ENCODE measurements around the gene DDX39A.
"Not testable (repeated sequence)": the region's sequence is repeated elsewhere in the genome, so short reads cannot be mapped to it uniquely, and the experiment has no call there.

The DDX39A gene

GRCh38 chr19:14407605-14408484 lies 11.3 kb downstream of the DDX39A start:
- no peak for DNase-seq

- DNase-seq, result no peak
These were observed 12.3 kb downstream of the DDX39A start for GRCh38 chr19:14406645-14407401.

- peak; percentile 12 for DNase-seq
These were observed 13.1 kb downstream of the DDX39A start for GRCh38 chr19:14405758-14406644.

- DNase-seq, result no peak
These were observed 13.8 kb downstream of the DDX39A start for GRCh38 chr19:14405380-14405757.

DNA sequence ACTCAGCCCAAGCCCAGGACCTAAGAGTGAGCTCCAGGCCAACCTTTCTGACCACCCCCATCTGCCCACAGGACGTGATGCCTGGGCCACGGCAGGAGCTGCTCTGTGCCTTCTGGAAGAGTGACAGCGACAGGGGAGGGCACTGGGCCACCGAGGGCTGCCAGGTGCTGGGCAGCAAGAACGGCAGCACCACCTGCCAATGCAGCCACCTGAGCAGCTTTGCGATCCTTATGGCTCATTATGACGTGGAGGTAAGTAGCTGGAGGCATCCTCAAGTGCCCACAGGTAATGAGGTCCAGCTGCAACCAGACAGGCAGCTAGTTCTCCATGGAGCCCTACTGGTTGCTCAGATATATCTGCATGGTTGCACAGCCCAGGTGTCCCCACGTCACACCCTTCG lies 14.8 kb downstream of the DDX39A start:
- DNase-seq, result no peak

- DNase-seq, result not testable (repeated sequence)
These were observed 15.8 kb downstream of the DDX39A start for GRCh38 chr19:14403145-14403930.

- no peak for DNase-seq
These were observed 16.6 kb downstream of the DDX39A start for GRCh38 chr19:14402332-14403144.

DNA sequence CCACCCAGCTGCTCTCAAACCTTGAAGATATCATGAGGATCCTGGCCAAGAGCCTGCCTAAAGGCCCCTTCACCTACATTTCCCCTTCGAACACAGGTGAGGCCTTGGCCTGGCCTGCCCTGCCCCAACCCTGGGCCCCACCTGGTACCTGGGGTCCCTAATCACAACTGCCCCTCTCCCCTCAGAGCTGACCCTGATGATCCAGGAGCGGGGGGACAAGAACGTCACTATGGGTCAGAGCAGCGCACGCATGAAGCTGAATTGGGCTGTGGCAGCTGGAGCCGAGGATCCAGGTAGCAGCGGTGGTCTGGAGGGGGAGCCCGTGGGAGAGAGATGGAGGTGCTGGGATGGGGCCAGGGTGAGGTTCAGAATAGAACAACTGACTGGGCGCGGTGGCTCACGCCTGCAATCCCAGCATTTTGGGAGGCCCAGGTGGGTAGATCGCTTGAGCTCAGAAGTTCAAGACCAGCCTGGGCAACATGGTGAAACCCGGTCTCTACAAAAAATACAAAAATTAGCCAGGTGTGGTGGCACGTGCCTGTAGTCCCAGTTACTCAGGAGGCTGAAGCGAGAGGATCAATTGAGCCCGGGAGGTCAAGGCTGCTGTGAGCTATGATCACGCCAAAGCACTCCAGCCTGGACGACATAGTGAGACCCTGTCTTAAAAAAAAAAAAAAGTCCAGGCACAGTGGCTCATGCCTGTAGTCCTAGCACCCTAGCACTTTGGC lies 17.5 kb downstream of the DDX39A start:
- DNase-seq, result no peak

- DNase-seq, result no peak
These were observed 18.1 kb downstream of the DDX39A start for GRCh38 chr19:14400951-14401431.

GRCh38 chr19:14397168-14397567 lies 22.0 kb downstream of the DDX39A start:
- DNase-seq, result not testable (repeated sequence)

DNA sequence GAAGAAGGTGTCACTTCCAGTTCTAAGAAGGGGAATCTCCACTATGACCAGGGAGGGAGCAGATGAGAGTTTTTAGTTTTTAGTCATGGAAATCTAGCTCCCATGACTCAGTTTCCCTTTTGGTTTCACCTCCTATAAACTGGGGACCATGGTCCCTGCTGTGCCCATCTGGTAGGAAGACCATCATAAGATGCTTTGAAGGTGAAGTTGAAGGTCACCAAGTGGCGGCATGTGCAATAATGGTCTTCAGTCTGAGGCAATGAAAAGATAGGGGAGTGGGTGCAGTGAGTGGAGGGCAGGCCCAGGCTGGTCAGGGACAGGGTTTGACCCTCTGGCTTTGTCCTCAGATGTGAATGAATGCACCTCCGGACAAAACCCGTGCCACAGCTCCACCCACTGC lies 22.4 kb downstream of the DDX39A start:
- DNase-seq, result not testable (repeated sequence)

DNA sequence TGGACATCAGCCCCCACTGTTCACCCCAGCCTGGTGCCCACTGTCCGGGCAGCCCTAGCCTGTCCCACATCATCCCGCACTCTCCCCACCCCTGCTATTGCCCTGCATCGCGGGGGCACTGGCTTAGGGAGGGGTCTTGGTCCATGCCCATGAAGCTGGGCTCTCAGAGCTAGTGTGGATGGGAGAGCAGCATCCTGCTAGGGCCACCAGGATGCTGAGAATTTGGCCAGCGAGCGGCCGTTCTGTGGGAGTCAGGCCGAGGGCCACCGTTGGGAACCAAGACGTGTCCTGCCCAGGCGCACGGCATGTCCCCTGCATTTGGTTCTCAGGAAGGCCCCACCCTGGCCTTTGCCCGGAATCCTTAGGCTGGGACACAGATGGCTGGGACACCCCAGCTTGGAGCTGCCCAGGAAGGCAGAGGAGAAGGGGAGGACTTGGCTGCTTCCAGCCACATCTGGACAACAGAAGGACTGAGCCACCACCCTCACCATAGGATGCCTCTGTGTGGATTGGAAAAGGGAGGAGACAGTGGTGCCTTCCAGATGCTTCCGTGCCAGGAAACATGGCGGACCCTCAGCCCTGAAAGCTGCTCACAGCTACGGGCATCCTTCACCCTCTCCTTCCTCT lies 23.3 kb downstream of the DDX39A start:
- no peak for DNase-seq

DNA sequence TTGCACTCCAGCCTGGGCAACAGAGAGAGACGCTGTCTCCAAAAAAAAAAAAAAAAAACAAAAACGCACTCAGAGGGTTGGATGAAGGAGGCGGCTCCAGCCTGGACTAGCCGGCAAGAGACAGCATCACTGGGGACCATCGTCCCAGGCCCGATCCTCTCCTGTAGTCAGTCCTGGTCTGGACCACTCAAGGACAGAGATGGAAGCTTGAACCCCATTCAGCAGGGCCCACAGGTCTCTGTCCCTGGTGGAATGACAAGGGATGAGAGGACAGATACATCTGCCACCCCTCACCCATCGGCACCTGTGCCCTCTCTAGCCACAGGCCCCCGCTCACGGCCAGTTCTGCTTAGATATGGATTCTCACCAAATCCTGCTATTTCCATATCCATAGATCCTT lies 23.9 kb downstream of the DDX39A start:
- no peak for DNase-seq

- DNase-seq, result no peak
These were observed 25.0 kb downstream of the DDX39A start for GRCh38 chr19:14394167-14394566.

DNA sequence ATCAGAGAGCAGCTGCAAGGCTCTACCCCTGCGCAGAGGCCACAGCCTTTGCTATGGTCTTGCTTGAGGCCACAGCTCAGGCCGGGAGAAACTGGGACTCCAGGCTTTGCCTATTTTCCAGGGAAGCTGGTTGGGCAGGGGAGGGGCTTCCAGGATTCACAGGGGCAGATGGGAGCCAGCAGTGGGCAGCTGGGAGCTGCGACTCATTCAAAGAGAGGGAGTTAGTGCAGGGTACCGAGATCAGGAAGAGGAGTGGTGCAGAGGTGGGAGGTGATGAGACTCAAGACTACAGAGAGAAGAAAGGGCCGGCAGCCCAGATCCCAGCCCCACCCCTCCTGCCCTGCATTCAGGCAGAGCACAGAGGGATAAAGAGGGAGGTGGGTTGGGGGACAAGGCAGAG lies 25.8 kb downstream of the DDX39A start:
- no peak for DNase-seq

- no peak for DNase-seq
These were observed 27.9 kb downstream of the DDX39A start for GRCh38 chr19:14391156-14391821.

DNA sequence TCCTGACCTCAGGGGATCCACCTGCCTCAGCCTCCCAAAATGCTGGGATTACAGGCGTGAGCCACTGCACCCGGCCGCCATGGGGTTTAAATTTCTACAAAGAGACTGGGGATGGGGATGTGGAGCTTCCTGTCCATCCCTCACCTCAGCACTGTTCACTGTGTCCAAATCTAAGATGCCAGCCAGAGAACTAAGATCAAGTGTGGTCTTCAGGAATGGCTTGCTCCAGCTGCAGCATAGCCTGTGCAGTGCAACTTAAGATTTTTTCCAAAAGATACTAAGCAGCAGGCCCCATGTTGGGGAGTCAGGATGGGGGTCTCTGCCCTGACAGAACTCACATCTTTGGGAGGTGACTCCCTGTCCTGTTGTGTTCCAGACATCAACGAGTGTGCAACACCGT lies 28.6 kb downstream of the DDX39A start:
- DNase-seq, result no peak

DNA sequence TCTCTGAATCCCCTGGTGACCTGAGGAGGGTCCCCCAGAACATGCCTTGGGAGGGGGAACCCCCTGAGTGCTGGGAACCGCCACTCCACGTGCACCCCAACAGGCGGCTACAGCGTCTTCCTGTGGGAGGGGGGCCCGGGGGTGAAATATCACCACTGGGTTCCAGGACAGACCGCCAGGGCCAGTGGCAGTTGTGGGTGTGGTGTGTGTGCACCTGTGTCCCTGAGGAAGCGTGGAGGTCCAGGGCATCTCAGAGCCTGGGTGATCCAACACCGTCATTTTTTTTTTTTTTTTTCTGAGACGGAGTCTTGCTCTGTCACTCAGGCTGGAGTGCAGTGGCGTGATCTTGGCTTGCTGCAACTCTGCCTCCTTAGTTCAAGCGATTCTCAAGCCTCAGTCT lies 33.6 kb downstream of the DDX39A start:
- DNase-seq, result no peak

All from NCI-H524 treated with DMSO at 0.1 percent for 48 hours (cell line).